Measurements from ENCODE around the gene ILF3. TPM values are rescaled to one million over a fixed set of nuclear protein-coding genes. Genes with fewer than 3 reads are reported as not detected.

The ILF3 gene
- polyA plus RNA-seq, 2 of the 4 experiments (the other 2 are of a cell fraction) = 142 to 197 TPM

- TF ChIP-seq MAX (IDR thresholded peaks at IDR 0.05) (no peak), POLR2A (IDR thresholded peaks at IDR 0.05; ENCODE audit: low read length) (no peak), PBX3 (IDR thresholded peaks at IDR 0.05) (no peak)
Observed at GRCh38 chr19:10636304-10636972, 17.7 kb upstream of the ILF3 start (continued).

- H3K4me3 ChIP-seq = no peak overlapping the region
- no peak for TF ChIP-seq CBX8 (IDR thresholded peaks at IDR 0.05)
- no peak for TF ChIP-seq RFX5 (IDR thresholded peaks at IDR 0.05)
- no peak for TF ChIP-seq HES2 (IDR thresholded peaks at IDR 0.05)
- TF ChIP-seq MAZ (IDR thresholded peaks at IDR 0.05; ENCODE audit: borderline replicate concordance, low read depth, low read length) = no peak
- no peak for TF ChIP-seq FOXS1 (CRISPR knock-in tag; IDR thresholded peaks at IDR 0.05)
- no peak for TF ChIP-seq SREBF2 (IDR thresholded peaks at IDR 0.05)
- TF ChIP-seq BCL3 (IDR thresholded peaks at IDR 0.05) = no peak
- no peak for TF ChIP-seq E2F6 (IDR thresholded peaks at IDR 0.05; ENCODE audit: borderline replicate concordance, low read depth)
- TF ChIP-seq NPAS2 (CRISPR knock-in tag; IDR thresholded peaks at IDR 0.05; ENCODE audit: borderline replicate concordance) = no peak
- TF ChIP-seq RARB (CRISPR knock-in tag; IDR thresholded peaks at IDR 0.05) = no peak
- no peak for TF ChIP-seq POLR2AphosphoS2 (conservative IDR thresholded peaks at IDR 0.05; ENCODE audit: low read length)
- TF ChIP-seq HEYL (CRISPR knock-in tag; IDR thresholded peaks at IDR 0.05) = no peak
- TF ChIP-seq CHD2 (IDR thresholded peaks at IDR 0.05; ENCODE audit: low read length, partially characterized antibody) = no peak
- 80% methylated on average over 8 of the region's 8 CpGs for WGBS (ENCODE audit: missing lambda C conversion rate)
- no peak for FAIRE-seq
- CTCF ChIA-PET = interaction anchor here (0.6 to 2.3 kb wide), 2 partner anchors 57 to 155 kb away, joined by 3 to 12 read pairs; no protein-coding TSS in a partner anchor
- DNase-seq (ENCODE audit: low read depth in 1 of 2, low spot score in 1 of 2) = no peak
- ATAC-seq = no peak
- H3K9me3 ChIP-seq = no peaks in the 10 kb centered on the region
- no peak overlapping the region for H3K4me2 ChIP-seq
- H3K27ac ChIP-seq = no peak overlapping the region
- H3K4me1 ChIP-seq = no peaks in the 10 kb centered on the region
- POLR2A ChIA-PET = no interaction called here
Observed at GRCh38 chr19:10637894-10638293, 16.3 kb upstream of the ILF3 start.

GRCh38 chr19:10639836-10640235 lies 14.3 kb upstream of the ILF3 start:
- H3K4me2 ChIP-seq = no peak overlapping the region
- H3K4me1 ChIP-seq = no peaks in the 10 kb centered on the region
- POLR2A ChIA-PET = no interaction called here
- 83% methylated on average over 8 of the region's 8 CpGs for WGBS (ENCODE audit: missing lambda C conversion rate)
- DNase-seq (ENCODE audit: low read depth in 1 of 2, low spot score in 1 of 2) (no peak), FAIRE-seq (no peak), ATAC-seq (no peak)
- no peaks in the 10 kb centered on the region for H3K9me3 ChIP-seq
- CTCF ChIA-PET = interaction anchor here (1.3 to 11.3 kb wide), 2 partner anchors 59 to 67 kb away, joined by 3 to 296 read pairs; no protein-coding TSS in a partner anchor
- TF ChIP-seq CHD2 (IDR thresholded peaks at IDR 0.05; ENCODE audit: low read length, partially characterized antibody) (no peak), NR3C1 (IDR thresholded peaks at IDR 0.05) (no peak), RFX5 (IDR thresholded peaks at IDR 0.05) (no peak), NFE2L2 (conservative IDR thresholded peaks at IDR 0.05; ENCODE audit: low read length) (no peak), CEBPB (IDR thresholded peaks at IDR 0.05) (no peak), ESRRA (IDR thresholded peaks at IDR 0.05; ENCODE audit: borderline replicate concordance, low read length) (no peak)
- no peak overlapping the region for H3K4me3 ChIP-seq
- no peak overlapping the region for H3K27ac ChIP-seq
